Skeletal muscle satellite cell (primary cell): ENCODE results near the gene ARL4C.
A peak's percentile ranks its signal among the peaks of the same experiment; 100 is the strongest.

ENCODE experiments used
- H3K27me3 ChIP-seq: 2 replicates; pipeline ENCODE4 v1.7.0; 2013; ENCODE audit warnings: low read length; ENCODE audit not compliant: control insufficient read depth, insufficient read depth
- H3K36me3 ChIP-seq: 2 replicates; pipeline ENCODE4 v1.7.0; 2013; ENCODE audit warnings: mild to moderate bottlenecking, control low read depth, low read length; ENCODE audit not compliant: insufficient read depth
- H3K4me1 ChIP-seq: 2 replicates; pipeline ENCODE4 v1.7.0; 2013; ENCODE audit warnings: low read length; ENCODE audit not compliant: control insufficient read depth, insufficient read depth
- H3K4me2 ChIP-seq: 2 replicates; pipeline ENCODE4 v1.7.0; 2013; ENCODE audit warnings: mild to moderate bottlenecking, low read length
- H3K4me3 ChIP-seq: 2 replicates; pipeline ENCODE4 v1.7.0; 2013; ENCODE audit warnings: low read length
- H3K9ac ChIP-seq: 2 replicates; pipeline ENCODE4 v1.7.0; 2013; ENCODE audit warnings: mild to moderate bottlenecking, low read depth, low read length, moderate library complexity
- H3K9me3 ChIP-seq: replicated peaks from 2 replicates; pipeline ENCODE4 v1.7.0; 2013; ENCODE audit warnings: mild to moderate bottlenecking, control low read depth, low read length

ARL4C gene

GRCh38 chr2:234496055-234496834 is 636 bp downstream of the ARL4C start:
- Histone ChIP-seq H3K9me3 (no peaks in the 10 kb centered on the region), H3K9ac (peak overlapping the region; percentile 73), H3K4me2 (peak overlapping the region; percentile 98), H3K4me3 (peak overlapping the region; percentile 89), H3K4me1 (peaks cover 13% of the 10 kb centered on the region), H3K36me3 (no peaks in the 10 kb centered on the region), H3K27me3 (no peaks in the 10 kb centered on the region)

- Histone ChIP-seq H3K36me3 (no peaks in the 10 kb centered on the region), H3K4me1 (peaks cover 13% of the 10 kb centered on the region), H3K9ac (peak overlapping the region; percentile 73), H3K9me3 (no peaks in the 10 kb centered on the region), H3K4me2 (peak overlapping the region; percentile 98), H3K27me3 (no peaks in the 10 kb centered on the region), H3K4me3 (peak overlapping the region; percentile 89)
These were observed 1.4 kb downstream of the ARL4C start for GRCh38 chr2:234495251-234496054.

- Histone ChIP-seq H3K4me1 (peaks cover 13% of the 10 kb centered on the region), H3K9ac (peak overlapping the region; percentile 73)
These were observed 2.3 kb downstream of the ARL4C start for GRCh38 chr2:234494361-234495250.

GRCh38 chr2:234493796-234494195 is 3.1 kb downstream of the ARL4C start:
- H3K4me2 ChIP-seq = peak overlapping the region; percentile 98
- no peak overlapping the region for H3K4me3 ChIP-seq
- H3K9me3 ChIP-seq = no peaks in the 10 kb centered on the region
- peaks cover 13% of the 10 kb centered on the region for H3K4me1 ChIP-seq
- no peaks in the 10 kb centered on the region for H3K27me3 ChIP-seq
- no peaks in the 10 kb centered on the region for H3K36me3 ChIP-seq
- no peak overlapping the region for H3K9ac ChIP-seq

More at GRCh38 chr2:234494361-234495250, 2.3 kb downstream of the ARL4C start:
- Histone ChIP-seq H3K27me3 (no peaks in the 10 kb centered on the region), H3K9me3 (no peaks in the 10 kb centered on the region), H3K36me3 (no peaks in the 10 kb centered on the region), H3K4me2 (peak overlapping the region; percentile 98), H3K4me3 (peak overlapping the region; percentile 89)

GRCh38 chr2:234492717-234493485 is 4.0 kb downstream of the ARL4C start:
- no peaks in the 10 kb centered on the region for H3K36me3 ChIP-seq
- H3K9me3 ChIP-seq = no peaks in the 10 kb centered on the region
- no peak overlapping the region for H3K9ac ChIP-seq
- H3K4me2 ChIP-seq = no peak overlapping the region
- no peak overlapping the region for H3K4me3 ChIP-seq
- peaks cover 13% of the 10 kb centered on the region for H3K4me1 ChIP-seq
- H3K27me3 ChIP-seq = no peaks in the 10 kb centered on the region

- H3K27me3 ChIP-seq = no peaks in the 10 kb centered on the region
- no peaks in the 10 kb centered on the region for H3K36me3 ChIP-seq
- H3K4me2 ChIP-seq = no peak overlapping the region
- no peak overlapping the region for H3K9ac ChIP-seq
- H3K9me3 ChIP-seq = no peaks in the 10 kb centered on the region
- peaks cover 13% of the 10 kb centered on the region for H3K4me1 ChIP-seq
- no peak overlapping the region for H3K4me3 ChIP-seq
These were observed 5.0 kb downstream of the ARL4C start for GRCh38 chr2:234491897-234492296.

GRCh38 chr2:234491281-234491680 is 5.6 kb downstream of the ARL4C start:
- H3K36me3 ChIP-seq = no peaks in the 10 kb centered on the region
- no peak overlapping the region for H3K9ac ChIP-seq
- H3K4me2 ChIP-seq = no peak overlapping the region
- H3K9me3 ChIP-seq = no peaks in the 10 kb centered on the region
- no peak overlapping the region for H3K4me3 ChIP-seq
- H3K27me3 ChIP-seq = no peaks in the 10 kb centered on the region
- H3K4me1 ChIP-seq = peaks cover 12% of the 10 kb centered on the region

GRCh38 chr2:234490271-234491091 is 6.4 kb downstream of the ARL4C start:
- H3K9ac ChIP-seq = no peak overlapping the region
- no peaks in the 10 kb centered on the region for H3K36me3 ChIP-seq
- H3K27me3 ChIP-seq = no peaks in the 10 kb centered on the region
- no peak overlapping the region for H3K4me3 ChIP-seq
- peaks cover 4% of the 10 kb centered on the region for H3K4me1 ChIP-seq
- H3K4me2 ChIP-seq = no peak overlapping the region
- no peaks in the 10 kb centered on the region for H3K9me3 ChIP-seq

- Histone ChIP-seq H3K27me3 (no peaks in the 10 kb centered on the region), H3K4me1 (no peaks in the 10 kb centered on the region), H3K4me3 (no peak overlapping the region), H3K9me3 (no peaks in the 10 kb centered on the region), H3K36me3 (no peaks in the 10 kb centered on the region), H3K9ac (no peak overlapping the region), H3K4me2 (no peak overlapping the region)
These were observed 7.9 kb downstream of the ARL4C start for GRCh38 chr2:234488913-234489451.

GRCh38 chr2:234488486-234488885 is 8.4 kb downstream of the ARL4C start:
- Histone ChIP-seq H3K9me3 (no peaks in the 10 kb centered on the region), H3K27me3 (no peaks in the 10 kb centered on the region), H3K4me3 (no peak overlapping the region), H3K4me1 (no peaks in the 10 kb centered on the region), H3K9ac (no peak overlapping the region), H3K36me3 (no peaks in the 10 kb centered on the region), H3K4me2 (no peak overlapping the region)
